Spleen (tissue), 7 donors: ENCODE measurements around the gene MALAT1.
A peak's percentile ranks its signal among the peaks of the same experiment; 100 is the strongest.

ENCODE experiments used
- CTCF ChIP-seq, 11 experiments: fragments of 200-600 bp in 7 of 11; fragments of 450-650 bp in 4 of 11; sonication (generic) in 4 of 11; IDR thresholded peaks in 8 of 11; conservative IDR thresholded peaks in 3 of 11; 1 replicate in 7 of 11; 2 replicates in 4 of 11; pipeline versions ENCODE4 v1.4.0 to v1.8.0; 2016 to 2021; ENCODE audit warnings: antibody characterized with exemption in 11 of 11, inconsistent platforms in 4 of 11, mild to moderate bottlenecking in 1 of 11
- POLR2AphosphoS5 ChIP-seq, 3 donors: sonication (generic); formaldehyde crosslinking; IDR thresholded peaks; one replicate each; pipeline ENCODE4 v1.5.1; 2017; ENCODE audit warnings: antibody characterized with exemption in 3 of 3
- donor health status: DM: no; HTN: no; CAD: no; lungs with moderate emphysema.
- donor health status: DM: no; HTN: no; CAD: no.
- donor health status: DM: no; HTN: no; CAD: no.

GRCh38 chr11:65489035-65489705 lies 9.7 kb upstream of the MALAT1 start:
- TF ChIP-seq CTCF (IDR thresholded peaks at IDR 0.05 in 8 of 11, conservative IDR thresholded peaks at IDR 0.05 in 3 of 11) (no peak), POLR2AphosphoS5 (IDR thresholded peaks at IDR 0.05) (peak; percentile 66 to 78 (median 74))
